Breast epithelium (tissue), 3 donors: Measurements from ENCODE around the gene SPATA2L.
"Not testable (repeated sequence)": the region's sequence is repeated elsewhere in the genome, so short reads cannot be mapped to it uniquely, and the experiment has no call there.

ENCODE experiments used
- CTCF ChIP-seq, 3 donors: fragments of 450-650 bp; IDR thresholded peaks; one replicate each; pipeline ENCODE4 v1.5.1; 2016 to 2017; ENCODE audit warnings: antibody characterized with exemption in 3 of 3, mild to moderate bottlenecking in 3 of 3, moderate library complexity in 3 of 3
- POLR2A ChIP-seq: fragments of 450-650 bp; IDR thresholded peaks from one replicate; pipeline ENCODE4 v1.6.1; 2016; ENCODE audit warnings: antibody characterized with exemption, mild to moderate bottlenecking, moderate library complexity
- POLR2AphosphoS5 ChIP-seq, 3 donors: sonication (generic); formaldehyde crosslinking; IDR thresholded peaks; one replicate each; pipeline ENCODE4 v1.6.1; 2017; ENCODE audit warnings: antibody characterized with exemption in 3 of 3

GRCh38 chr16:89671565-89671964 is 29.9 kb downstream of the SPATA2L start:
- not testable (repeated sequence) for TF ChIP-seq CTCF (IDR thresholded peaks at IDR 0.05); POLR2A; POLR2AphosphoS5 (IDR thresholded peaks at IDR 0.05)
